OCI-LY1 (cell line): ENCODE measurements around the gene GLI3.

ENCODE experiments used
- H2AFZ ChIP-seq: fragments of 200-600 bp; sonication (generic), shearing (Covaris generic); 2 replicates; pipeline ENCODE4 v1.6.0; 2014; ENCODE audit warnings: antibody characterized with exemption, mild to moderate bottlenecking, low read length
- H3F3A ChIP-seq: fragments of 200-600 bp; sonication (generic), shearing (Covaris generic); 2 replicates; pipeline ENCODE4 v1.6.0; 2014; ENCODE audit warnings: mild to moderate bottlenecking, antibody characterized with exemption, low read length, moderate library complexity; ENCODE audit not compliant: insufficient read depth
- H3K27ac ChIP-seq: fragments of 200-600 bp; sonication (generic); 2 replicates; pipeline ENCODE4 v1.5.1; 2014; ENCODE audit warnings: low read length, mixed run types, mild to moderate bottlenecking, low read depth; ENCODE audit not compliant: poor library complexity, severe bottlenecking
- H3K27me3 ChIP-seq: fragments of 200-600 bp; sonication (generic); 2 replicates; pipeline ENCODE4 v1.6.0; 2014; ENCODE audit warnings: antibody characterized with exemption, mild to moderate bottlenecking, low read length, moderate library complexity; ENCODE audit not compliant: insufficient read depth
- H3K36me3 ChIP-seq: fragments of 200-600 bp; sonication (generic); 2 replicates; pipeline ENCODE4 v1.6.1; 2014; ENCODE audit warnings: mild to moderate bottlenecking, antibody characterized with exemption, low read length, moderate library complexity, mixed read lengths; ENCODE audit not compliant: insufficient read depth
- H3K4me1 ChIP-seq: fragments of 200-600 bp; sonication (generic); 2 replicates; pipeline ENCODE4 v1.5.1; 2014; ENCODE audit warnings: mild to moderate bottlenecking, low read length, moderate library complexity; ENCODE audit not compliant: insufficient read depth, severe bottlenecking
- H3K4me2 ChIP-seq: fragments of 200-600 bp; sonication (generic), shearing (Covaris generic); 2 replicates; pipeline ENCODE4 v1.6.1; 2014; ENCODE audit warnings: low read length
- H3K4me3 ChIP-seq: fragments of 200-600 bp; sonication (generic); 2 replicates; pipeline ENCODE4 v1.5.1; 2014; ENCODE audit warnings: low read length, low read depth, mild to moderate bottlenecking, mixed read lengths; ENCODE audit not compliant: poor library complexity, severe bottlenecking
- H3K79me2 ChIP-seq: fragments of 200-600 bp; shearing (Covaris generic); 2 replicates; pipeline ENCODE4 v1.6.1; 2016; ENCODE audit warnings: mixed run types, low read length, mixed read lengths; ENCODE audit not compliant: insufficient read depth
- H3K9ac ChIP-seq: fragments of 200-600 bp; sonication (generic), shearing (Covaris generic); 2 replicates; pipeline ENCODE4 v1.6.1; 2014; ENCODE audit warnings: mild to moderate bottlenecking, low read length, mixed read lengths
- H3K9me2 ChIP-seq: fragments of 200-600 bp; sonication (generic), shearing (Covaris generic); 2 replicates; pipeline ENCODE4 v1.6.1; 2014; ENCODE audit warnings: low read depth, mild to moderate bottlenecking, low read length, mixed read lengths
- H3K9me3 ChIP-seq: fragments of 200-600 bp; shearing (Covaris generic); 2 replicates; pipeline ENCODE4 v1.6.1; 2014; ENCODE audit warnings: low read length, mixed read lengths
- H4K20me1 ChIP-seq: fragments of 200-600 bp; sonication (generic), shearing (Covaris generic); 2 replicates; pipeline ENCODE4 v1.6.0; 2016; ENCODE audit warnings: mild to moderate bottlenecking, low read length; ENCODE audit not compliant: insufficient read depth
- CTCF ChIP-seq: fragments of 200-600 bp; sonication (generic), shearing (Covaris generic); IDR thresholded peaks from 2 replicates; pipeline ENCODE4 v1.5.1; 2017; ENCODE audit warnings: mild to moderate bottlenecking, antibody characterized with exemption, low read length, moderate library complexity, mixed read lengths
- EZH2 ChIP-seq: fragments of 200-600 bp; sonication (generic), shearing (Covaris generic); IDR thresholded peaks from 2 replicates; pipeline ENCODE4 v1.8.0; 2017; ENCODE audit warnings: borderline replicate concordance, mixed run types, mild to moderate bottlenecking, antibody characterized with exemption, low read length, moderate library complexity, mixed read lengths

GLI3 gene

DNA sequence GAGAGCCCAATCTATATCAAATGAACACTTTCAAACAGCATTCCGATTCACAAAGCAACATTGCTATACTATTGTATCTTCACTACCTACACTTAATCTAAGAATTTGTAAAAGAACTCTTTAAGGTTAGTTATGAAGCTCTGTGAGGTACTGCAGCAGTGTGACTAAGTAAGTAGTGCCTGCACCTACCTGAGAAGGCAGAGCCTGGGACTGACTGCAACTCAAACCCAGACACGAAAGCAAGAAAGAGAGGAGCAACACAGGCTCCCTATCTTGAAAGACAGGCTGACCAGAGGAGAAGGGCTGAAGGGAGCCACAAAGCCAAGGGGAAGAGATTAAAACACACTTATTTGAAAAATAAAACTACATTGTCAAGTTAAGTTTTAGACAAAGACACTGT, 160.1 kb downstream of the GLI3 start:
- H3K4me3 ChIP-seq = no peak overlapping the region
- no peak overlapping the region for H3K9ac ChIP-seq
- H3K27ac ChIP-seq = no peak overlapping the region
- H3K9me3 ChIP-seq = no peaks in the 10 kb centered on the region
- no peak overlapping the region for H3K4me2 ChIP-seq
- no peaks in the 10 kb centered on the region for H3K9me2 ChIP-seq
- H3K4me1 ChIP-seq = no peaks in the 10 kb centered on the region
- no peaks in the 10 kb centered on the region for H3K27me3 ChIP-seq
- no peak overlapping the region for H2AFZ ChIP-seq
- TF ChIP-seq CTCF = no peak
- TF ChIP-seq EZH2 = no peak
- no peaks in the 10 kb centered on the region for H4K20me1 ChIP-seq
- H3F3A ChIP-seq = no peaks in the 10 kb centered on the region
- H3K36me3 ChIP-seq = no peaks in the 10 kb centered on the region
- no peaks in the 10 kb centered on the region for H3K79me2 ChIP-seq

DNA sequence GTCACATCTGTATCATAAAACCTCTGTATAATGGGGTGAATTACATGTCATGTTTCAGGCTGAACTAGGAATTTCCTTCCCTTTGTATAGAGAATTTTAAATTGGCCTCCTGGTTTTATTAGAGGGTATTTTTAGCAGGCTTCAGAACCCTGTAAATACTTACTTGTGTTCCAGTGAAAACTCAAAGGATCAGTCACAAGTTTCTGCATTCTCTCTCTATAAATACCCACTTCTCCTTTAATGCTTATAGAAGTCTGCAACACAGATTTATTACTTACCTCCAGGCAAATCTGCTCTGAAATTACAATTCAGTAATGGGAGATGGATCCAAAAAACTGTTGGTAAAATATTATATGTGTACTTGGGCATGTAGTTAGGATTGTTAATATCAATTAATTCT, 161.6 kb downstream of the GLI3 start:
- Histone ChIP-seq H3K4me1 (no peaks in the 10 kb centered on the region), H3K9me2 (no peaks in the 10 kb centered on the region), H3K27ac (no peak overlapping the region), H3K4me3 (no peak overlapping the region), H3K27me3 (no peaks in the 10 kb centered on the region), H3F3A (no peaks in the 10 kb centered on the region), H3K36me3 (no peaks in the 10 kb centered on the region), H3K79me2 (no peaks in the 10 kb centered on the region), H3K9ac (no peak overlapping the region), H3K9me3 (no peaks in the 10 kb centered on the region), H3K4me2 (no peak overlapping the region), H2AFZ (no peak overlapping the region), H4K20me1 (no peaks in the 10 kb centered on the region)
- TF ChIP-seq EZH2 (no peak), CTCF (no peak)

DNA sequence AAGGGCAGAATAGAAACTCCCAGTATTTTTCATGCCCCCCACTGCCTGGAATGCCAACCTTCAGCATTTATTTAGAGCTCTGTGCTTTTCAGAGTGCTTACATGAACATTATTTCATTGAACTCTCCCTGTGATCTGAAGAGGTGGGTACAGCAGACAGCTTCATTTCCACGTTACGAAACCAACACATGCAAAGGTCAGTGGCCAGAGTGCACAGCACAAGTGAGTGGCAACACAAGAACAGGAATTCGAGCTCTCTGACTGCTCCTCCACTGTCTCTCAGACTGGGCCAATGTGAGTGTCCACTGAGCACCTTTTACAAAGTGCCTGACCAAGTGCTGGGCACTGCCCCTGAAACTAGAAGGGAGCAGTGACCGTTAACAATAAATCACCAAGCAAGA, 162.9 kb downstream of the GLI3 start:
- Histone ChIP-seq H3K4me3 (no peak overlapping the region), H3K79me2 (no peaks in the 10 kb centered on the region), H3K9me3 (no peaks in the 10 kb centered on the region), H3K9ac (no peak overlapping the region), H3K4me1 (no peaks in the 10 kb centered on the region), H3K9me2 (no peaks in the 10 kb centered on the region), H3K27me3 (no peaks in the 10 kb centered on the region), H3F3A (no peaks in the 10 kb centered on the region), H3K36me3 (no peaks in the 10 kb centered on the region), H3K4me2 (no peak overlapping the region), H4K20me1 (no peaks in the 10 kb centered on the region), H2AFZ (no peak overlapping the region), H3K27ac (no peak overlapping the region)
- TF ChIP-seq CTCF (no peak), EZH2 (no peak)
